ENCODE results near the gene UTS2.

The UTS2 gene

GRCh38 chr1:7839526-7839925 lies 13.3 kb downstream of the UTS2 start:
- H3K4me3 ChIP-seq (ENCODE audit: low read length) = no peak overlapping the region
- DNase-seq (ENCODE audit: low read depth) = no peak
- TF ChIP-seq CTCF (conservative IDR thresholded peaks at IDR 0.05; ENCODE audit: low read length) = no peak

- no peak for TF ChIP-seq CTCF (conservative IDR thresholded peaks at IDR 0.05; ENCODE audit: low read length)
- DNase-seq (ENCODE audit: low read depth) = no peak
- H3K4me3 ChIP-seq (ENCODE audit: low read length) = no peak overlapping the region
Measured at GRCh38 chr1:7838714-7839113, 14.2 kb downstream of the UTS2 start.

- no peak overlapping the region for H3K4me3 ChIP-seq (ENCODE audit: low read length)
- DNase-seq (ENCODE audit: low read depth) = no peak
- no peak for TF ChIP-seq CTCF (conservative IDR thresholded peaks at IDR 0.05; ENCODE audit: low read length)
Measured at GRCh38 chr1:7833035-7833434, 19.8 kb downstream of the UTS2 start.

- DNase-seq (ENCODE audit: low read depth) = no peak
- TF ChIP-seq CTCF (conservative IDR thresholded peaks at IDR 0.05; ENCODE audit: low read length) = no peak
- no peak overlapping the region for H3K4me3 ChIP-seq (ENCODE audit: low read length)
Measured at GRCh38 chr1:7831458-7831857, 21.4 kb downstream of the UTS2 start.

- peak; percentile 6 for DNase-seq (ENCODE audit: low read depth)
- peak overlapping the region; percentile 45 for H3K4me3 ChIP-seq (ENCODE audit: low read length)
- TF ChIP-seq CTCF (conservative IDR thresholded peaks at IDR 0.05; ENCODE audit: low read length) = no peak
Measured at GRCh38 chr1:7827126-7827955, 25.5 kb downstream of the UTS2 start.

GRCh38 chr1:7826363-7826762 lies 26.5 kb downstream of the UTS2 start:
- TF ChIP-seq CTCF (conservative IDR thresholded peaks at IDR 0.05; ENCODE audit: low read length) = no peak
- no peak for DNase-seq (ENCODE audit: low read depth)
- H3K4me3 ChIP-seq (ENCODE audit: low read length) = peak overlapping the region; percentile 5; the same call in 1 of the 2 replicates

- no peak for DNase-seq (ENCODE audit: low read depth)
- no peak for TF ChIP-seq CTCF (conservative IDR thresholded peaks at IDR 0.05; ENCODE audit: low read length)
- H3K4me3 ChIP-seq (ENCODE audit: low read length) = no peak overlapping the region
Measured at GRCh38 chr1:7824701-7825100, 28.2 kb downstream of the UTS2 start.
